B cell (primary cell): Measurements from ENCODE around the gene CHRM2. TPM values are rescaled to one million over a fixed set of nuclear protein-coding genes. Genes with fewer than 3 reads are reported as not detected.

ENCODE experiments used
- ATAC-seq: fragments of 200-7000 bp; cut with Tn5 transposase; one replicate; pipeline ENCODE4 v1.10.0; 2021; ENCODE audit warnings: low read depth, mild to moderate bottlenecking, moderate number of reproducible peaks, moderate library complexity
- CTCF ChIA-PET: fragments of 350-600 bp; sonication (Branson Sonifier 250); formaldehyde crosslinking; loops from one replicate; lab custom pipeline; 2021; ENCODE audit warnings: antibody characterized with exemption, inconsistent platforms; lab: Charles Lee
- POLR2A ChIA-PET: fragments of 350-600 bp; sonication (Branson Sonifier 250); formaldehyde crosslinking; loops from one replicate; lab custom pipeline; 2021; ENCODE audit warnings: antibody characterized with exemption; lab: Charles Lee
- DNase-seq: peaks from one replicate; pipeline ENCODE4 v3.0.0; 2013
- H2AFZ ChIP-seq: 2 replicates; pipeline ENCODE4 v1.6.1; 2012; ENCODE audit warnings: mild to moderate bottlenecking, low read depth, low read length; ENCODE audit not compliant: insufficient read depth, poor library complexity, severe bottlenecking
- H3K27ac ChIP-seq, 2 donors: 1 replicate in 1 of 2; 2 replicates in 1 of 2; pipeline ENCODE4 v1.5.1; 2012 to 2013; ENCODE audit warnings: low read length in 2 of 2, mild to moderate bottlenecking in 2 of 2, moderate library complexity in 1 of 2
- H3K27me3 ChIP-seq, 4 experiments: fragments of 200-600 bp in 1 of 4; sonication (generic) in 1 of 4; replicated peaks in 1 of 4; 1 replicate in 2 of 4; 2 replicates in 2 of 4; pipeline versions ENCODE4 v1.6.1 to v1.7.0; 2013 to 2016; ENCODE audit warnings: low read length in 3 of 4, mild to moderate bottlenecking in 2 of 4, mixed read lengths in 1 of 4, moderate library complexity in 1 of 4; ENCODE audit not compliant: insufficient read depth in 4 of 4, control insufficient read depth in 3 of 4; ENCODE audit errors: control extremely low read depth in 1 of 4
- H3K36me3 ChIP-seq, 2 experiments: replicated peaks in 1 of 2; 1 replicate in 1 of 2; 2 replicates in 1 of 2; pipeline versions ENCODE4 v1.6.1 to v1.7.1; 2013; ENCODE audit warnings: low read length in 1 of 2; ENCODE audit not compliant: insufficient read depth in 2 of 2, control insufficient read depth in 1 of 2; ENCODE audit errors: control extremely low read depth in 1 of 2, extremely low read depth in 1 of 2
- H3K4me1 ChIP-seq, 2 donors: fragments of 200-600 bp in 1 of 2; sonication (generic) in 1 of 2; 1 replicate in 1 of 2; 2 replicates in 1 of 2; pipeline versions ENCODE4 v1.5.1 to v1.6.1; 2013 to 2017; ENCODE audit warnings: low read length in 2 of 2; ENCODE audit not compliant: control insufficient read depth in 2 of 2, insufficient read depth in 2 of 2
- H3K4me2 ChIP-seq: replicated peaks from 2 replicates; pipeline ENCODE3; 2012; ENCODE audit warnings: mild to moderate bottlenecking, low read depth, low read length; ENCODE audit not compliant: poor library complexity, severe bottlenecking
- H3K4me3 ChIP-seq, 5 experiments: fragments of 200-600 bp in 1 of 5; sonication (generic) in 1 of 5; 1 replicate in 3 of 5; 2 replicates in 2 of 5; pipeline versions ENCODE4 v1.5.1 to v1.7.0; 2011 to 2016; ENCODE audit warnings: low read length in 4 of 5, mild to moderate bottlenecking in 4 of 5, low read depth in 2 of 5, control low read depth in 1 of 5, moderate library complexity in 1 of 5; ENCODE audit not compliant: insufficient read depth in 1 of 5; ENCODE audit errors: control extremely low read depth in 1 of 5, extremely low read depth in 1 of 5
- H3K79me2 ChIP-seq: fragments of 200-600 bp; sonication (generic); one replicate; pipeline ENCODE4 v1.6.0; 2016; ENCODE audit warnings: low read length; ENCODE audit not compliant: control insufficient read depth, insufficient read depth
- H3K9ac ChIP-seq: fragments of 200-600 bp; sonication (generic); 2 replicates; pipeline ENCODE4 v1.6.1; 2017; ENCODE audit warnings: mild to moderate bottlenecking, low read length, moderate library complexity
- H3K9me3 ChIP-seq, 3 donors: one replicate each; pipeline versions ENCODE4 v1.6.1 to v1.7.1; 2013; ENCODE audit warnings: low read length in 2 of 3; ENCODE audit not compliant: control insufficient read depth in 2 of 3, insufficient read depth in 1 of 3; ENCODE audit errors: control extremely low read depth in 1 of 3
- H4K20me1 ChIP-seq: 2 replicates; pipeline ENCODE4 v1.6.0; 2012; ENCODE audit warnings: mild to moderate bottlenecking, low read length; ENCODE audit not compliant: insufficient read depth, control insufficient read depth, poor library complexity, severe bottlenecking
- H3K27ac Mint-ChIP-seq: one replicate; pipeline ENCODE4 v1.8.0; 2021; ENCODE audit warnings: mixed read lengths
- H3K27me3 Mint-ChIP-seq: one replicate; pipeline ENCODE4 v1.8.0; 2021; ENCODE audit warnings: mixed read lengths
- H3K4me1 Mint-ChIP-seq: one replicate; pipeline ENCODE4 v1.8.0; 2021; ENCODE audit warnings: mixed read lengths
- H3K4me3 Mint-ChIP-seq: one replicate; pipeline ENCODE4 v1.8.0; 2021; ENCODE audit warnings: mixed read lengths
- H3K9me3 Mint-ChIP-seq: one replicate; pipeline ENCODE4 v1.8.0; 2022; ENCODE audit warnings: mixed read lengths; ENCODE audit not compliant: insufficient read depth
- EZH2 ChIP-seq: IDR thresholded peaks from 2 replicates; pipeline ENCODE4 v1.6.1; 2012; ENCODE audit warnings: borderline replicate concordance, low read depth, mild to moderate bottlenecking, moderate library complexity, low read length; ENCODE audit not compliant: insufficient read depth, poor library complexity, severe bottlenecking
- WGBS: methylation state at CpG from one replicate; pipeline ENCODE4 v1.1.5; 2013; ENCODE audit warnings: missing lambda C conversion rate; ENCODE audit not compliant: insufficient coverage; 5-methylcytosine and 5-hydroxymethylcytosine counted together
- intact Hi-C: fragments of 100-400 bp; cut with micrococcal nuclease; formaldehyde crosslinking; loops from one replicate; pipeline ENCODE4 v1.10.0; 2022
- polyA plus RNA-seq: library from polyadenylated mRNA; depleted of rRNA; stranded (reverse); fragments of >200 nt; gene quantifications from 2 replicates; pipeline ENCODE4 v1.2.3, GENCODE V29; 2012
- total RNA-seq, 2 donors: library from RNA; stranded (reverse); fragments of 120-200 nt in 1 of 2; gene quantifications; 1 replicate in 1 of 2; 2 replicates in 1 of 2; pipeline versions ENCODE4 v1.2.3 to v1.2.4, GENCODE V29; 2013 to 2022
- TF ChIP-seq, protein P1 (sequence below): fragments of 200-600 bp; IDR thresholded peaks from one replicate; pipeline ENCODE4 v1.8.0; 2022; ENCODE audit warnings: antibody characterized with exemption, mild to moderate bottlenecking

Gene CHRM2
- total and polyA plus RNA-seq, 2 donors (not counting 1 experiment from before 2014, with no cell fraction given), result not detected

- Histone ChIP-seq H3K4me2 (no peak overlapping the region), H3K36me3 (no peaks in the 10 kb centered on the region), H3K4me1 (no peaks in the 10 kb centered on the region), H3K4me3 (no peak overlapping the region), H3K27me3 (no peaks in the 10 kb centered on the region), H4K20me1 (no peaks in the 10 kb centered on the region), H3K9me3 (no peaks in the 10 kb centered on the region), H2AFZ (no peak overlapping the region), H3K27ac (no peak overlapping the region), H3K79me2 (no peaks in the 10 kb centered on the region), H3K9ac (no peak overlapping the region)
- H3K4me3 Mint-ChIP-seq, result no peak overlapping the region
- no peaks in the 10 kb centered on the region for H3K9me3 Mint-ChIP-seq
- no peak for ATAC-seq
- DNase-seq, result no peak
- no peaks in the 10 kb centered on the region for H3K4me1 Mint-ChIP-seq
- ChIA-PET CTCF (no interaction called here), POLR2A (no interaction called here)
- no peaks in the 10 kb centered on the region for H3K27me3 Mint-ChIP-seq
- WGBS, result no CpG with 5 or more reads among the region's 1 CpG
- H3K27ac Mint-ChIP-seq, result no peak overlapping the region
- intact Hi-C loops, result no loop called here
- no peak for TF ChIP-seq EZH2
- TF ChIP-seq, protein P1, sequence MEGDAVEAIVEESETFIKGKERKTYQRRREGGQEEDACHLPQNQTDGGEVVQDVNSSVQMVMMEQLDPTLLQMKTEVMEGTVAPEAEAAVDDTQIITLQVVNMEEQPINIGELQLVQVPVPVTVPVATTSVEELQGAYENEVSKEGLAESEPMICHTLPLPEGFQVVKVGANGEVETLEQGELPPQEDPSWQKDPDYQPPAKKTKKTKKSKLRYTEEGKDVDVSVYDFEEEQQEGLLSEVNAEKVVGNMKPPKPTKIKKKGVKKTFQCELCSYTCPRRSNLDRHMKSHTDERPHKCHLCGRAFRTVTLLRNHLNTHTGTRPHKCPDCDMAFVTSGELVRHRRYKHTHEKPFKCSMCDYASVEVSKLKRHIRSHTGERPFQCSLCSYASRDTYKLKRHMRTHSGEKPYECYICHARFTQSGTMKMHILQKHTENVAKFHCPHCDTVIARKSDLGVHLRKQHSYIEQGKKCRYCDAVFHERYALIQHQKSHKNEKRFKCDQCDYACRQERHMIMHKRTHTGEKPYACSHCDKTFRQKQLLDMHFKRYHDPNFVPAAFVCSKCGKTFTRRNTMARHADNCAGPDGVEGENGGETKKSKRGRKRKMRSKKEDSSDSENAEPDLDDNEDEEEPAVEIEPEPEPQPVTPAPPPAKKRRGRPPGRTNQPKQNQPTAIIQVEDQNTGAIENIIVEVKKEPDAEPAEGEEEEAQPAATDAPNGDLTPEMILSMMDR, result no peak
These were observed 98.4 kb downstream of the CHRM2 start for GRCh38 chr7:136966825-136967224.

- WGBS, result no CpG with 5 or more reads among the region's 2 CpGs
These were observed 101.3 kb downstream of the CHRM2 start for GRCh38 chr7:136969761-136970160.

More at GRCh38 chr7:136969761-136970160, 101.3 kb downstream of the CHRM2 start:
- Mint-ChIP-seq H3K9me3 (no peaks in the 10 kb centered on the region), H3K4me3 (no peak overlapping the region), H3K27me3 (no peaks in the 10 kb centered on the region), H3K4me1 (no peaks in the 10 kb centered on the region), H3K27ac (no peak overlapping the region)
- Histone ChIP-seq H3K4me3 (no peak overlapping the region), H4K20me1 (no peaks in the 10 kb centered on the region), H3K4me1 (no peaks in the 10 kb centered on the region), H3K27me3 (no peaks in the 10 kb centered on the region), H3K4me2 (no peak overlapping the region), H3K79me2 (no peaks in the 10 kb centered on the region), H3K36me3 (no peaks in the 10 kb centered on the region), H3K9me3 (no peaks in the 10 kb centered on the region), H2AFZ (no peak overlapping the region), H3K9ac (no peak overlapping the region), H3K27ac (no peak overlapping the region)
- DNase-seq (no peak), ATAC-seq (no peak)
- intact Hi-C loops, result no loop called here
- ChIA-PET CTCF (no interaction called here), POLR2A (no interaction called here)
- TF ChIP-seq, protein P1, result no peak
- no peak for TF ChIP-seq EZH2
